ENCODE data around the gene ZNF335.

- TF ChIP-seq CTCF (conservative IDR thresholded peaks at IDR 0.05 in 1 of 2, IDR thresholded peaks at IDR 0.05 in 1 of 2; ENCODE audit: extremely low read depth in 1 of 2, insufficient read depth in 1 of 2, low read depth in 1 of 2, low read length in 2 of 2) (no peak), EZH2 (IDR thresholded peaks at IDR 0.05; ENCODE audit: borderline replicate concordance, low read length) (no peak)
These were observed 35.7 kb upstream of the ZNF335 start for GRCh38 chr20:46007671-46008070.

Data from mammary epithelial cell (primary cell).